ENCODE measurements around the gene ZNF732.

GRCh38 chr4:335515-335914, 30.2 kb upstream of the ZNF732 start:
- TF ChIP-seq ZNF114 (CRISPR knock-in tag; IDR thresholded peaks at IDR 0.05) (no peak), EZH2 (IDR thresholded peaks at IDR 0.05; ENCODE audit: low read depth, unreplicated experiment) (no peak), CTCF (conservative IDR thresholded peaks at IDR 0.05; ENCODE audit: low read depth in 2 of 2) (no peak), CREB1 (CRISPR knock-in tag; IDR thresholded peaks at IDR 0.05; ENCODE audit: low read depth) (no peak), ETS1 (IDR thresholded peaks at IDR 0.05) (no peak), REST (IDR thresholded peaks at IDR 0.05; ENCODE audit: unreplicated experiment) (no peak)
